Activated B cell treated with CpG ODN at 0.5 μM for 24 hours (primary cell): Measurements from ENCODE around the gene PHF21A. TPM values are rescaled to one million over a fixed set of nuclear protein-coding genes. Genes with fewer than 3 reads are reported as not detected.

Source experiments
- ATAC-seq: fragments of 200-7000 bp; cut with Tn5 transposase; one replicate; pipeline ENCODE4 v1.10.0; 2021; ENCODE audit warnings: low read depth, mild to moderate bottlenecking, moderate library complexity
- CTCF ChIA-PET: fragments of 350-600 bp; sonication (Branson Sonifier 250); formaldehyde crosslinking; loops from one replicate; lab custom pipeline; 2021; ENCODE audit warnings: antibody characterized with exemption; lab: Charles Lee
- POLR2A ChIA-PET: fragments of 350-600 bp; sonication (Branson Sonifier 250); formaldehyde crosslinking; loops from one replicate; lab custom pipeline; 2021; ENCODE audit warnings: antibody characterized with exemption; lab: Charles Lee
- DNase-seq: peaks from one replicate; pipeline ENCODE4 v3.0.0; 2022
- H3K27ac Mint-ChIP-seq: one replicate; pipeline ENCODE4 v1.8.0; 2020; ENCODE audit warnings: mixed read lengths
- H3K27me3 Mint-ChIP-seq: one replicate; pipeline ENCODE4 v1.8.0; 2021; ENCODE audit warnings: mixed read lengths
- H3K36me3 Mint-ChIP-seq: one replicate; pipeline ENCODE4 v1.8.0; 2021; ENCODE audit warnings: low read depth, mixed read lengths
- H3K4me1 Mint-ChIP-seq: one replicate; pipeline ENCODE4 v1.8.0; 2021; ENCODE audit warnings: mixed read lengths
- H3K4me3 Mint-ChIP-seq: one replicate; pipeline ENCODE4 v1.8.0; 2020; ENCODE audit warnings: mild to moderate bottlenecking, mixed read lengths
- H3K9me3 Mint-ChIP-seq: one replicate; pipeline ENCODE4 v1.8.0; 2020; ENCODE audit warnings: mixed read lengths
- intact Hi-C: fragments of 100-400 bp; cut with micrococcal nuclease; formaldehyde crosslinking; loops from one replicate; pipeline ENCODE4 v1.15.1; 2024
- total RNA-seq: library from RNA; stranded (reverse); gene quantifications from 2 replicates; pipeline ENCODE4 v1.2.3, GENCODE V29; 2022
- TF ChIP-seq, protein P1 (sequence below): fragments of 200-600 bp; IDR thresholded peaks from one replicate; pipeline ENCODE4 v1.8.0; 2022; ENCODE audit warnings: antibody characterized with exemption, mild to moderate bottlenecking

PHF21A gene
- total RNA-seq, 1 donor from 2014 or later, result 71.0 TPM

GRCh38 chr11:46064221-46064620 is 57.0 kb downstream of the PHF21A start:
- H3K4me3 Mint-ChIP-seq, result no peak overlapping the region
- TF ChIP-seq, protein P1, sequence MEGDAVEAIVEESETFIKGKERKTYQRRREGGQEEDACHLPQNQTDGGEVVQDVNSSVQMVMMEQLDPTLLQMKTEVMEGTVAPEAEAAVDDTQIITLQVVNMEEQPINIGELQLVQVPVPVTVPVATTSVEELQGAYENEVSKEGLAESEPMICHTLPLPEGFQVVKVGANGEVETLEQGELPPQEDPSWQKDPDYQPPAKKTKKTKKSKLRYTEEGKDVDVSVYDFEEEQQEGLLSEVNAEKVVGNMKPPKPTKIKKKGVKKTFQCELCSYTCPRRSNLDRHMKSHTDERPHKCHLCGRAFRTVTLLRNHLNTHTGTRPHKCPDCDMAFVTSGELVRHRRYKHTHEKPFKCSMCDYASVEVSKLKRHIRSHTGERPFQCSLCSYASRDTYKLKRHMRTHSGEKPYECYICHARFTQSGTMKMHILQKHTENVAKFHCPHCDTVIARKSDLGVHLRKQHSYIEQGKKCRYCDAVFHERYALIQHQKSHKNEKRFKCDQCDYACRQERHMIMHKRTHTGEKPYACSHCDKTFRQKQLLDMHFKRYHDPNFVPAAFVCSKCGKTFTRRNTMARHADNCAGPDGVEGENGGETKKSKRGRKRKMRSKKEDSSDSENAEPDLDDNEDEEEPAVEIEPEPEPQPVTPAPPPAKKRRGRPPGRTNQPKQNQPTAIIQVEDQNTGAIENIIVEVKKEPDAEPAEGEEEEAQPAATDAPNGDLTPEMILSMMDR, result no peak
- POLR2A ChIA-PET, result no interaction called here
- no peak for ATAC-seq
- peaks cover 53% of the 10 kb centered on the region for H3K36me3 Mint-ChIP-seq
- DNase-seq, result no peak
- intact Hi-C loops, result no loop called here
- H3K27ac Mint-ChIP-seq, result no peak overlapping the region
- H3K27me3 Mint-ChIP-seq, result no peaks in the 10 kb centered on the region
- CTCF ChIA-PET, result no interaction called here
- H3K9me3 Mint-ChIP-seq, result no peaks in the 10 kb centered on the region
- H3K4me1 Mint-ChIP-seq, result no peaks in the 10 kb centered on the region

GRCh38 chr11:46063138-46063537 is 58.1 kb downstream of the PHF21A start:
- H3K27me3 Mint-ChIP-seq, result no peaks in the 10 kb centered on the region
- ATAC-seq (no peak), DNase-seq (no peak)
- no peak overlapping the region for H3K4me3 Mint-ChIP-seq
- no peak overlapping the region for H3K27ac Mint-ChIP-seq
- H3K4me1 Mint-ChIP-seq, result no peaks in the 10 kb centered on the region
- ChIA-PET POLR2A (no interaction called here), CTCF (no interaction called here)
- intact Hi-C loops, result no loop called here
- H3K9me3 Mint-ChIP-seq, result no peaks in the 10 kb centered on the region
- TF ChIP-seq, protein P1, result no peak
- peaks cover 42% of the 10 kb centered on the region for H3K36me3 Mint-ChIP-seq

- intact Hi-C loops, result no loop called here
- CTCF ChIA-PET, result no interaction called here
Observed at GRCh38 chr11:46060013-46060412, 61.2 kb downstream of the PHF21A start.

GRCh38 chr11:46057489-46057888 is 63.8 kb downstream of the PHF21A start:
- POLR2A ChIA-PET, result no interaction called here
- Mint-ChIP-seq H3K9me3 (no peaks in the 10 kb centered on the region), H3K27ac (no peak overlapping the region), H3K4me3 (no peak overlapping the region), H3K27me3 (no peaks in the 10 kb centered on the region), H3K36me3 (peaks cover 33% of the 10 kb centered on the region), H3K4me1 (no peaks in the 10 kb centered on the region)
- DNase-seq (no peak), ATAC-seq (no peak)
- TF ChIP-seq, protein P1, result no peak
- intact Hi-C loops, result no loop called here
- CTCF ChIA-PET, result no interaction called here

More at GRCh38 chr11:46060013-46060412, 61.2 kb downstream of the PHF21A start:
- no peaks in the 10 kb centered on the region for H3K9me3 Mint-ChIP-seq
- TF ChIP-seq, protein P1, result no peak
- H3K36me3 Mint-ChIP-seq, result peaks cover 30% of the 10 kb centered on the region
- no peak overlapping the region for H3K4me3 Mint-ChIP-seq
- ATAC-seq (no peak), DNase-seq (no peak)
- H3K27me3 Mint-ChIP-seq, result no peaks in the 10 kb centered on the region
- H3K27ac Mint-ChIP-seq, result no peak overlapping the region
- POLR2A ChIA-PET, result no interaction called here
- no peaks in the 10 kb centered on the region for H3K4me1 Mint-ChIP-seq

- no peak for ATAC-seq
- H3K4me1 Mint-ChIP-seq, result no peaks in the 10 kb centered on the region
- H3K9me3 Mint-ChIP-seq, result no peaks in the 10 kb centered on the region
- H3K27me3 Mint-ChIP-seq, result no peaks in the 10 kb centered on the region
- intact Hi-C loops, result no loop called here
- ChIA-PET POLR2A (interaction anchor here (0.6 kb wide), 1 partner anchor 208 kb away, joined by 3 read pairs; no protein-coding TSS in a partner anchor), CTCF (interaction anchor here (1.0 kb wide), 1 partner anchor 49 kb away, joined by 3 read pairs; no protein-coding TSS in a partner anchor)
- H3K4me3 Mint-ChIP-seq, result no peak overlapping the region
- no peak overlapping the region for H3K27ac Mint-ChIP-seq
- H3K36me3 Mint-ChIP-seq, result peaks cover 35% of the 10 kb centered on the region
- TF ChIP-seq, protein P1, result no peak
- no peak for DNase-seq
Observed at GRCh38 chr11:46055371-46055770, 65.9 kb downstream of the PHF21A start.
